ENCODE results near the gene ERCC4.

Gene ERCC4

DNA sequence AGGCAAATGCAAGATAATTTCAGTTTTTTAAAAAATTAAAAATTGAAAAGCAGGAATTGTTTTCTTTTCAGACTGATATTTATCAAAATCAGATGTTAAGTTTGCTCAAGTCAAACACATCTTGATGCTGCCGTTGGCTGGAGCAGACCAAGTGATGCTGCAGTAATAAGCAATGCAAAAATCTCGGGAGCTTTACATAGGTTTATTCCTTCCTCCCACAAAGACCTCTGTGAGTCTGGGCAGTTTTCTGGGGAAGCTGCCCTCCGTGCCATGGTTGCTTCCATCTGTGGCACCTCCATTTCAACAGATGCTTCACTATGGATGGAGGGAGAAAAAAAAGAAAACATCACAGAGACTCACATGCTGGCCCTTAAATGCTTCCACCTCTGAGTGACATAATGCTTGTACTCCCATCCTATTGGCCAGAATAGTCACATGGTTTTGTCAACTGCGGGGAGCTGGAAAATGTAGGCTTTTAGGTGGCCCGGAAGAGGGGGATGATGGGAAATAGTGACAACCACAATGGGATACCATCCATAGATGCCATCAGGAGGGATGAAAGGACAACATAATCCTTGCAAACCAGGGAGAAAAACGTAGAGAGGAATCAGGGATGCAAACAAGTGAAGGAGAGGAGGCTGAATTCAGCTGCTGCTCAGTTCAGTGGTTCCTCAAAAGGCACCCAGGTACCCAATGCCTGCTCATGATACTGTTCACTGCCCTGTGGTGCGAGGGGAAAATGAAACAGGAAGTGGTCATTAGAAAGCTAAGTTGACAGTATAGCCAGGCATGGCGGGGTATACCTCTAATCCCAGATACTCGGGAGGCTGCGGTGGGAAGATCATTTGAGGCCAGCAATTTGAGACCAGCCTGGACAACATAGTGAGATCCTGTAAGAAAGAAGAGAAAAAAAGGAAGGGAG, 13.5 kb upstream of the ERCC4 start:
- Mint-ChIP-seq H3K4me1 (no peaks in the 10 kb centered on the region), H3K9me3 (peaks cover 35% of the 10 kb centered on the region), H3K27ac (no peak overlapping the region), H3K27me3 (ENCODE audit: low read depth, poor library complexity) (peaks cover 14% of the 10 kb centered on the region), H3K4me3 (no peak overlapping the region), H3K36me3 (ENCODE audit: low read depth) (no peaks in the 10 kb centered on the region)
- no peak for TF ChIP-seq CTCF (IDR thresholded peaks at IDR 0.05)
- DNase-seq: no peak

DNA sequence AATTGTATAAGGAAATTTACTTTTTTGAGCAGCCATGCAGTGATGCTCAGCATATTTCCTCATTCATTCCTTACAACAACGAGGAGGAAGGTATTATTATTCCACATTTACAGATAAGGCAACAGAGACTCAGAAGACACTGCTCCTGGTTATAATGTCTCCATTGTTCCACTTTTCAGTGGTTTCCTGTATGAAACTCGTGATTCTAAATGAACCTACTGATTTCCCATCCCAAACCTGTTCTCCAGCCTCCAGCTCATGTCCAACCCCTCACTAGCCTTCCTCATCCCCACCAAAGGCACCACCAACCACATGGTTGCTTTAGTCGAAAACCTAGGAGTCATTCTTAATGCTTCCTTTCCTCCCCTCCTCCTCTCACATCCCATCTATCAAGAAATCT, 12.5 kb upstream of the ERCC4 start:
- Mint-ChIP-seq H3K27me3 (ENCODE audit: low read depth, poor library complexity) (peaks cover 14% of the 10 kb centered on the region), H3K27ac (no peak overlapping the region), H3K4me1 (no peaks in the 10 kb centered on the region), H3K4me3 (no peak overlapping the region), H3K9me3 (peaks cover 39% of the 10 kb centered on the region), H3K36me3 (ENCODE audit: low read depth) (no peaks in the 10 kb centered on the region)
- DNase-seq: no peak
- TF ChIP-seq CTCF (IDR thresholded peaks at IDR 0.05): no peak

- H3K27ac Mint-ChIP-seq: no peak overlapping the region
- no peak for TF ChIP-seq CTCF (IDR thresholded peaks at IDR 0.05)
- peaks cover 43% of the 10 kb centered on the region for H3K9me3 Mint-ChIP-seq
- no peak overlapping the region for H3K4me3 Mint-ChIP-seq
- no peaks in the 10 kb centered on the region for H3K4me1 Mint-ChIP-seq
- H3K36me3 Mint-ChIP-seq (ENCODE audit: low read depth): no peaks in the 10 kb centered on the region
- H3K27me3 Mint-ChIP-seq (ENCODE audit: low read depth, poor library complexity): peaks cover 14% of the 10 kb centered on the region
- DNase-seq: no peak
Observed at GRCh38 chr16:13909069-13909468, 10.9 kb upstream of the ERCC4 start.

- peaks cover 48% of the 10 kb centered on the region for H3K9me3 Mint-ChIP-seq
- H3K4me1 Mint-ChIP-seq: no peaks in the 10 kb centered on the region
- DNase-seq: no peak
- peaks cover 14% of the 10 kb centered on the region for H3K27me3 Mint-ChIP-seq (ENCODE audit: low read depth, poor library complexity)
- no peak for TF ChIP-seq CTCF (IDR thresholded peaks at IDR 0.05)
- no peak overlapping the region for H3K27ac Mint-ChIP-seq
- no peaks in the 10 kb centered on the region for H3K36me3 Mint-ChIP-seq (ENCODE audit: low read depth)
- no peak overlapping the region for H3K4me3 Mint-ChIP-seq
Observed at GRCh38 chr16:13909872-13910303, 10.1 kb upstream of the ERCC4 start.

DNA sequence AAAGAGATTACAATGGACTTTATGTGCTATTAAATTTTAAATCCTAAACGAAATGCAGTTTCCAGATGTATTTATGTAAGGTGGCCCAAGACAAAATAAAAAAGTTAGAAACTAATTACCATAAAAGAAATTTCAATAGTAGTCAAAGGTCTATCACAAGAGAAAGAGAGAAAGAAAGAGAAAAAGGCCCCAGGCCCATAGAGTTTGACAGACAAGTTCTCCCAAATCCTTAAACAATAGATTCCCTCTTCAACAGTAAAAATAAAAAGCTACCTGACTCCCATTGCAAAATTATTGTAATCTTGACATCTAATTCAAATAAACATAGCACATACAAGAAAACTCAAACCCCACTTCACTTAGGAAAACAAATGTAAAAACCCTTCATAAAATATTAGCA, 8.6 kb upstream of the ERCC4 start:
- no peak for DNase-seq
- no peak for TF ChIP-seq CTCF (IDR thresholded peaks at IDR 0.05)
- H3K4me3 Mint-ChIP-seq: no peak overlapping the region
- H3K27me3 Mint-ChIP-seq (ENCODE audit: low read depth, poor library complexity): peaks cover 14% of the 10 kb centered on the region
- no peaks in the 10 kb centered on the region for H3K4me1 Mint-ChIP-seq
- no peaks in the 10 kb centered on the region for H3K36me3 Mint-ChIP-seq (ENCODE audit: low read depth)
- no peak overlapping the region for H3K27ac Mint-ChIP-seq
- peaks cover 38% of the 10 kb centered on the region for H3K9me3 Mint-ChIP-seq

- no peak for DNase-seq
- no peak for TF ChIP-seq CTCF (IDR thresholded peaks at IDR 0.05)
- Mint-ChIP-seq H3K9me3 (peaks cover 36% of the 10 kb centered on the region), H3K27me3 (ENCODE audit: low read depth, poor library complexity) (peaks cover 14% of the 10 kb centered on the region), H3K4me1 (no peaks in the 10 kb centered on the region), H3K4me3 (no peak overlapping the region), H3K27ac (no peak overlapping the region), H3K36me3 (ENCODE audit: low read depth) (no peaks in the 10 kb centered on the region)
Observed at GRCh38 chr16:13911871-13912270, 8.1 kb upstream of the ERCC4 start.

All from nephron progenitor cell (in vitro differentiated cells).